Measurements from ENCODE around the gene LRRC8E. TPM values are rescaled to one million over a fixed set of nuclear protein-coding genes. Genes with fewer than 3 reads are reported as not detected.

LRRC8E gene
- total RNA-seq, 1 experiment from 2014 or later, result 3.0 TPM

DNA sequence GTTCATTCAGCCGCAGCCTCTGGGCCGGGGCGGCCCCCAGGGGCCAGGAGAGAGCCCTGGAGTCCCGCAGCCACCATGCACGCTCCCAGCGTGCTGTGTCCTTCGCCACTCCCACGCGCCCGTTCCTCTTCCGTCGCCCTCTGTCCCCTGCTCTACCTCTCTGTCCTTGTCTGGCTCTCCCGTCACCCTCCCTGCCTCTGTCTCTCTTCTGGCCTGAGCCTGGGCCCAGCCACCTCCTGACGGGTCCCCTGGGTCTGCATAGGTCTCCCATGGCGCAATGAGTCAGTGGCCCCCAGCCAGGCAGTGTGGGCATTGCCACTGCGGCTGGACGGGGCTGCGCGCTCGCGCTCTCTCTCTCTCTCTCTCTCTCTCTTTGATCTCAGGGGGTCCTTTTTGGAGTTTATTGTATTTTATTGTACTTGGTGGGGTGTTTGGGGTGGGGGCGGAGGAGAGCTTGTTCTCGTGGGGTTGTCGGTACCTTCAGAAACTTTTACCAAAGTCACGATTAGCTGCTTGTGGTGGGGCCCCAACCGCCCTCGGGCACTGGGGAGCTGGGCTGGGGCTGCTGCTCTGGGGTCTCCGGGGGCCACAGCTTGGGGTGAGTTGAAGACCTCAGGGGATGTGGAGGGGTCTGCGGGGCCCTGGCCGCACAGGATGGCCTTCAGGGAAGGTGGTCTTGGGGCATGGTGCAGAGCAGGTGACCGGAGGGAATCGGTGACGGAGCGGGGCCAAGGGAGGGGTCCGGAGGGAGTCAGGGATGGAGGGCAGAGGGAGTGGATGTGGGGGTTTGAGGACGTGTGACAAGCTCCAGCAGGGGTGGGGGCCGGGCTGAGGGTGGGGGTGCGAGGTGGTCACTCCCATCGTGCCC, 24.6 kb downstream of the LRRC8E start:
- Mint-ChIP-seq H3K36me3 (peaks cover 11% of the 10 kb centered on the region), H3K27ac (no peak overlapping the region), H3K9me3 (no peaks in the 10 kb centered on the region), H3K27me3 (ENCODE audit: low read depth) (peaks cover 34% of the 10 kb centered on the region), H3K4me3 (no peak overlapping the region), H3K4me1 (peaks cover 3% of the 10 kb centered on the region)
- CTCF ChIA-PET, result interaction anchor here (0.8 to 2.1 kb wide), 2 partner anchors 36 to 44 kb away, joined by 3 to 10 read pairs; no protein-coding TSS in a partner anchor
- DNase-seq (ENCODE audit: low spot score), result no peak
- TF ChIP-seq NR3C1 (CRISPR knock-in tag; conservative IDR thresholded peaks at IDR 0.05; ENCODE audit: low read depth) (no peak), ZNF423 (CRISPR knock-in tag; IDR thresholded peaks at IDR 0.05) (no peak), JAZF1 (CRISPR knock-in tag; IDR thresholded peaks at IDR 0.05) (no peak), ZNF263 (CRISPR knock-in tag; IDR thresholded peaks at IDR 0.05; ENCODE audit: low read depth) (no peak), CREM (CRISPR knock-in tag; IDR thresholded peaks at IDR 0.05) (no peak), ETV6 (CRISPR knock-in tag; IDR thresholded peaks at IDR 0.05) (no peak), SMAD3 (CRISPR knock-in tag; IDR thresholded peaks at IDR 0.05; ENCODE audit: borderline replicate concordance) (no peak), TP53 (CRISPR knock-in tag; IDR thresholded peaks at IDR 0.05) (no peak), ZNF416 (CRISPR knock-in tag; IDR thresholded peaks at IDR 0.05) (no peak)
- TF ChIP-seq, protein P1, sequence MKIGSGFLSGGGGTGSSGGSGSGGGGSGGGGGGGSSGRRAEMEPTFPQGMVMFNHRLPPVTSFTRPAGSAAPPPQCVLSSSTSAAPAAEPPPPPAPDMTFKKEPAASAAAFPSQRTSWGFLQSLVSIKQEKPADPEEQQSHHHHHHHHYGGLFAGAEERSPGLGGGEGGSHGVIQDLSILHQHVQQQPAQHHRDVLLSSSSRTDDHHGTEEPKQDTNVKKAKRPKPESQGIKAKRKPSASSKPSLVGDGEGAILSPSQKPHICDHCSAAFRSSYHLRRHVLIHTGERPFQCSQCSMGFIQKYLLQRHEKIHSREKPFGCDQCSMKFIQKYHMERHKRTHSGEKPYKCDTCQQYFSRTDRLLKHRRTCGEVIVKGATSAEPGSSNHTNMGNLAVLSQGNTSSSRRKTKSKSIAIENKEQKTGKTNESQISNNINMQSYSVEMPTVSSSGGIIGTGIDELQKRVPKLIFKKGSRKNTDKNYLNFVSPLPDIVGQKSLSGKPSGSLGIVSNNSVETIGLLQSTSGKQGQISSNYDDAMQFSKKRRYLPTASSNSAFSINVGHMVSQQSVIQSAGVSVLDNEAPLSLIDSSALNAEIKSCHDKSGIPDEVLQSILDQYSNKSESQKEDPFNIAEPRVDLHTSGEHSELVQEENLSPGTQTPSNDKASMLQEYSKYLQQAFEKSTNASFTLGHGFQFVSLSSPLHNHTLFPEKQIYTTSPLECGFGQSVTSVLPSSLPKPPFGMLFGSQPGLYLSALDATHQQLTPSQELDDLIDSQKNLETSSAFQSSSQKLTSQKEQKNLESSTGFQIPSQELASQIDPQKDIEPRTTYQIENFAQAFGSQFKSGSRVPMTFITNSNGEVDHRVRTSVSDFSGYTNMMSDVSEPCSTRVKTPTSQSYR (CRISPR knock-in tag; IDR thresholded peaks at IDR 0.05), result no peak
- TF ChIP-seq, protein P2, sequence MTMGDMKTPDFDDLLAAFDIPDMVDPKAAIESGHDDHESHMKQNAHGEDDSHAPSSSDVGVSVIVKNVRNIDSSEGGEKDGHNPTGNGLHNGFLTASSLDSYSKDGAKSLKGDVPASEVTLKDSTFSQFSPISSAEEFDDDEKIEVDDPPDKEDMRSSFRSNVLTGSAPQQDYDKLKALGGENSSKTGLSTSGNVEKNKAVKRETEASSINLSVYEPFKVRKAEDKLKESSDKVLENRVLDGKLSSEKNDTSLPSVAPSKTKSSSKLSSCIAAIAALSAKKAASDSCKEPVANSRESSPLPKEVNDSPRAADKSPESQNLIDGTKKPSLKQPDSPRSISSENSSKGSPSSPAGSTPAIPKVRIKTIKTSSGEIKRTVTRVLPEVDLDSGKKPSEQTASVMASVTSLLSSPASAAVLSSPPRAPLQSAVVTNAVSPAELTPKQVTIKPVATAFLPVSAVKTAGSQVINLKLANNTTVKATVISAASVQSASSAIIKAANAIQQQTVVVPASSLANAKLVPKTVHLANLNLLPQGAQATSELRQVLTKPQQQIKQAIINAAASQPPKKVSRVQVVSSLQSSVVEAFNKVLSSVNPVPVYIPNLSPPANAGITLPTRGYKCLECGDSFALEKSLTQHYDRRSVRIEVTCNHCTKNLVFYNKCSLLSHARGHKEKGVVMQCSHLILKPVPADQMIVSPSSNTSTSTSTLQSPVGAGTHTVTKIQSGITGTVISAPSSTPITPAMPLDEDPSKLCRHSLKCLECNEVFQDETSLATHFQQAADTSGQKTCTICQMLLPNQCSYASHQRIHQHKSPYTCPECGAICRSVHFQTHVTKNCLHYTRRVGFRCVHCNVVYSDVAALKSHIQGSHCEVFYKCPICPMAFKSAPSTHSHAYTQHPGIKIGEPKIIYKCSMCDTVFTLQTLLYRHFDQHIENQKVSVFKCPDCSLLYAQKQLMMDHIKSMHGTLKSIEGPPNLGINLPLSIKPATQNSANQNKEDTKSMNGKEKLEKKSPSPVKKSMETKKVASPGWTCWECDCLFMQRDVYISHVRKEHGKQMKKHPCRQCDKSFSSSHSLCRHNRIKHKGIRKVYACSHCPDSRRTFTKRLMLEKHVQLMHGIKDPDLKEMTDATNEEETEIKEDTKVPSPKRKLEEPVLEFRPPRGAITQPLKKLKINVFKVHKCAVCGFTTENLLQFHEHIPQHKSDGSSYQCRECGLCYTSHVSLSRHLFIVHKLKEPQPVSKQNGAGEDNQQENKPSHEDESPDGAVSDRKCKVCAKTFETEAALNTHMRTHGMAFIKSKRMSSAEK (CRISPR knock-in tag; IDR thresholded peaks at IDR 0.05; ENCODE audit: borderline replicate concordance), result no peak
- TF ChIP-seq, protein P3, sequence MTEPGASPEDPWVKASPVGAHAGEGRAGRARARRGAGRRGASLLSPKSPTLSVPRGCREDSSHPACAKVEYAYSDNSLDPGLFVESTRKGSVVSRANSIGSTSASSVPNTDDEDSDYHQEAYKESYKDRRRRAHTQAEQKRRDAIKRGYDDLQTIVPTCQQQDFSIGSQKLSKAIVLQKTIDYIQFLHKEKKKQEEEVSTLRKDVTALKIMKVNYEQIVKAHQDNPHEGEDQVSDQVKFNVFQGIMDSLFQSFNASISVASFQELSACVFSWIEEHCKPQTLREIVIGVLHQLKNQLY (CRISPR knock-in tag; IDR thresholded peaks at IDR 0.05), result no peak
- TF ChIP-seq, protein P4, sequence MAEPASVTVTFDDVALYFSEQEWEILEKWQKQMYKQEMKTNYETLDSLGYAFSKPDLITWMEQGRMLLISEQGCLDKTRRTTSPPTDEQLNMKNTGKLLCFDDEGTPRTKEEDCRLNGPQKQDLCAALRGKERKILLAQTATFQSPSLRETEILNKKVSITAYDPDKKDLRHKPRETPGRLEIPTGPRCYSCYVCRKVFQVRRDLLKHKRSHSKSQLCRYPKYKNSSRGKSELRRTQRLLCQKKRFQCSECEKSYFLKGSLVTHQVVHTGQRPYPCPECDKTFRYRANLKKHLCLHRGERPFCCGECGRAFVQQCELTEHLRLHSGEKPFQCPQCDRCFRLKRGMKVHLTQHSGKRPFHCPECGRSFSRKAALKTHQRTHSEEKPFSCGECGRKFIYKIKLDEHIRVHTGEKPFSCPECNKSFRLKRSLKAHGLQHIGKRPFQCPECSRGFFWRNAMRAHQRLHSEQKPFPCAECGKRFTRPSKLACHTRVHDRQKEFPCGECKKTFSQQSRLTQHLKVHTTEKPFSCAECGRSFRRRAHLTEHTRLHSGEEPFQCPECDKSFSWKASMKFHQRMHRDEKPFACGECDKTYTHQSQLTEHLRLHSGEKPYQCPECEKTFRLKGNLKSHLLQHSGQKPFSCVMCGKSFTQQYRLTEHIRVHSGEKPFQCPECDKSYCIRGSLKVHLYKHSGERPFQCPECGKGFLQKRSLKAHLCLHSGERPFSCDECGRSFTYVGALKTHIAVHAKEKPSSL (CRISPR knock-in tag; conservative IDR thresholded peaks at IDR 0.05), result no peak
- TF ChIP-seq, protein P5, sequence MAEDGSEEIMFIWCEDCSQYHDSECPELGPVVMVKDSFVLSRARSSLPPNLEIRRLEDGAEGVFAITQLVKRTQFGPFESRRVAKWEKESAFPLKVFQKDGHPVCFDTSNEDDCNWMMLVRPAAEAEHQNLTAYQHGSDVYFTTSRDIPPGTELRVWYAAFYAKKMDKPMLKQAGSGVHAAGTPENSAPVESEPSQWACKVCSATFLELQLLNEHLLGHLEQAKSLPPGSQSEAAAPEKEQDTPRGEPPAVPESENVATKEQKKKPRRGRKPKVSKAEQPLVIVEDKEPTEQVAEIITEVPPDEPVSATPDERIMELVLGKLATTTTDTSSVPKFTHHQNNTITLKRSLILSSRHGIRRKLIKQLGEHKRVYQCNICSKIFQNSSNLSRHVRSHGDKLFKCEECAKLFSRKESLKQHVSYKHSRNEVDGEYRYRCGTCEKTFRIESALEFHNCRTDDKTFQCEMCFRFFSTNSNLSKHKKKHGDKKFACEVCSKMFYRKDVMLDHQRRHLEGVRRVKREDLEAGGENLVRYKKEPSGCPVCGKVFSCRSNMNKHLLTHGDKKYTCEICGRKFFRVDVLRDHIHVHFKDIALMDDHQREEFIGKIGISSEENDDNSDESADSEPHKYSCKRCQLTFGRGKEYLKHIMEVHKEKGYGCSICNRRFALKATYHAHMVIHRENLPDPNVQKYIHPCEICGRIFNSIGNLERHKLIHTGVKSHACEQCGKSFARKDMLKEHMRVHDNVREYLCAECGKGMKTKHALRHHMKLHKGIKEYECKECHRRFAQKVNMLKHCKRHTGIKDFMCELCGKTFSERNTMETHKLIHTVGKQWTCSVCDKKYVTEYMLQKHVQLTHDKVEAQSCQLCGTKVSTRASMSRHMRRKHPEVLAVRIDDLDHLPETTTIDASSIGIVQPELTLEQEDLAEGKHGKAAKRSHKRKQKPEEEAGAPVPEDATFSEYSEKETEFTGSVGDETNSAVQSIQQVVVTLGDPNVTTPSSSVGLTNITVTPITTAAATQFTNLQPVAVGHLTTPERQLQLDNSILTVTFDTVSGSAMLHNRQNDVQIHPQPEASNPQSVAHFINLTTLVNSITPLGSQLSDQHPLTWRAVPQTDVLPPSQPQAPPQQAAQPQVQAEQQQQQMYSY (CRISPR knock-in tag; IDR thresholded peaks at IDR 0.05), result no peak
- POLR2A ChIA-PET, result no interaction called here
- no peak for ATAC-seq

Data from WTC11 (cell line).